ENCODE data around the gene TRAF2.

Gene TRAF2

GRCh38 chr9:136847088-136847825, 39.1 kb upstream of the TRAF2 start:
- DNase-seq = no peak

- peak; percentile 30 for DNase-seq
These were observed 38.4 kb upstream of the TRAF2 start for GRCh38 chr9:136847826-136848392.

- no peak for DNase-seq
These were observed 37.8 kb upstream of the TRAF2 start for GRCh38 chr9:136848393-136849037.

GRCh38 chr9:136849038-136849959, 37.0 kb upstream of the TRAF2 start, which contains the start of gene PHPT1:
TSS of gene PHPT1 (plus strand) at chr9:136849409. CDS start at chr9:136849431, 22 bp downstream.
- DNase-seq = peak; percentile 95

- no peak for DNase-seq
These were observed 36.1 kb upstream of the TRAF2 start for GRCh38 chr9:136849960-136850865.

- no peak for DNase-seq
These were observed 35.2 kb upstream of the TRAF2 start for GRCh38 chr9:136850866-136851775.

GRCh38 chr9:136851941-136852663, 34.2 kb upstream of the TRAF2 start, which contains the start of gene MAMDC4:
TSS of gene MAMDC4 (plus strand) at chr9:136852346. CDS start at chr9:136852417, 71 bp downstream.
- DNase-seq = no peak

- DNase-seq = no peak
These were observed 33.4 kb upstream of the TRAF2 start for GRCh38 chr9:136852664-136853595.

GRCh38 chr9:136853596-136854112, 32.7 kb upstream of the TRAF2 start:
- DNase-seq = no peak

GRCh38 chr9:136854113-136854841, 32.0 kb upstream of the TRAF2 start:
- no peak for DNase-seq

GRCh38 chr9:136854842-136855460, 31.4 kb upstream of the TRAF2 start:
- no peak for DNase-seq

- DNase-seq = no peak
These were observed 30.7 kb upstream of the TRAF2 start for GRCh38 chr9:136855461-136856078.

GRCh38 chr9:136856079-136856476, 30.2 kb upstream of the TRAF2 start:
- no peak for DNase-seq

GRCh38 chr9:136856541-136857141, 29.7 kb upstream of the TRAF2 start:
- no peak for DNase-seq

GRCh38 chr9:136857166-136857565, 29.1 kb upstream of the TRAF2 start:
- no peak for DNase-seq
